ENCODE data around the gene PRR13.
"Not testable (repeated sequence)": the region's sequence is repeated elsewhere in the genome, so short reads cannot be mapped to it uniquely, and the experiment has no call there.

The PRR13 gene

DNA sequence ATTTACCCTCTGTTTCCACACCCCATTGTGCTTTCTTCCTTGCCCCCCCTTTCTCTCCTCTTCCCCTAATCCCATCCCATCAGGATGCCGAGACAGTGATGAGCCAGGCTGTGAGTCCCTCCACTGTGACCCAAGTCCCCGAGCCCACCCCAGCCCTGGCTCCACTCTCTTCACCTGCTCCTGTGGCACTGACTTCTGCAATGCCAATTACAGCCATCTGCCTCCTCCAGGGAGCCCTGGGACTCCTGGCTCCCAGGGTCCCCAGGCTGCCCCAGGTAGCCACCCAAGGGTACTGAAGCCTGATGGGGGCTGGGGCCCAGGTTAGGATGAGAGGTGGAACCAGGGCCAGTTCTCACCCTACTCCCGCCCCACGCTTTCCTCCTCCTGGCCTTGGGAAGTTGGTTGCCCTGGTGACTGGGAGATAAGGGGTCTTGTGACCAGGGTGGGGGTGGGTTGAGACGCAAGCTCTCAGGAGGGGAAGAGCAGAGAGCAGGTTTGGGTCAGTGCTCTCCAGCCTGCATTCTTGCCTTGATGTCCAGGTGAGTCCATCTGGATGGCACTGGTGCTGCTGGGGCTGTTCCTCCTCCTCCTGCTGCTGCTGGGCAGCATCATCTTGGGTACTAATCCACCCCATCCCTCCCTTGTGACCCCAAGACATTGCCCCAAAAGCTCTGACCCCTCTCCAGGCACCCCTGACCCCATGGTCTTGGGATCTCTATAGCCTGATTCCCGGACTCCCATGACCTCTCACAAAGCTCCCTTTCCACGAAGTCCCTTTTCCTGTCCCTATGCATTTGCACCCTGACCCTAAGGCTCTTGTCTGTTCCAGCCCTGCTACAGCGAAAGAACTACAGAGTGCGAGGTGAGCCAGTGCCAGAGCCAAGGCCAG, 16.7 kb upstream of the PRR13 start:
- Mint-ChIP-seq H3K9me3 (ENCODE audit: low read depth) (no peaks in the 10 kb centered on the region), H3K4me1 (ENCODE audit: low read depth) (peaks cover 18% of the 10 kb centered on the region), H3K4me3 (no peak overlapping the region), H3K36me3 (no peaks in the 10 kb centered on the region), H3K27me3 (no peaks in the 10 kb centered on the region), H3K27ac (no peak overlapping the region)

DNA sequence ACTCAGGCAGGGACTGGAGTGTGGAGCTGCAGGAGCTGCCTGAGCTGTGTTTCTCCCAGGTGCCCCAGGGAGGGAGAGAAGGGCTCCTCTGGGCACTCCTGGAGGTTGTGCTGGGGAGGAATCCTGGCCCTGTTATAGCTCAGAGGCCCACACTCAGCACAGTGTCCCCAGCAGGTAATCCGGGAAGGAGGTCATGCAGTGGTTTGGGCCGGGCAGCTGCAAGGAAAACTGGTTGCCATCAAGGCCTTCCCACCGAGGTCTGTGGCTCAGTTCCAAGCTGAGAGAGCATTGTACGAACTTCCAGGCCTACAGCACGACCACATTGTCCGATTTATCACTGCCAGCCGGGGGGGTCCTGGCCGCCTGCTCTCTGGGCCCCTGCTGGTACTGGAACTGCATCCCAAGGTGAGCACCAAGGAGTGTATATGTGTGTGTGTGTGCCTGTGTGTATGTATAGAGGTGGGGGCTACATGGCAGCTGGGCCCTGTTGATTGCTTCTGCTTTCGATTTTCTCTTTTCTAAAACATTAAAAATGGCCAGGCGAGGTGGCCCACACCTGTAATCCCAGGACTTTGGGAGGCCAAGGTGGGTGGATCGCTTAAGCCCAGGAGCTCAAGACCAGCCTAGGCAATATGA, 15.9 kb upstream of the PRR13 start:
- Mint-ChIP-seq H3K9me3 (ENCODE audit: low read depth) (no peaks in the 10 kb centered on the region), H3K27me3 (no peaks in the 10 kb centered on the region), H3K36me3 (no peaks in the 10 kb centered on the region), H3K4me1 (ENCODE audit: low read depth) (peaks cover 17% of the 10 kb centered on the region), H3K4me3 (no peak overlapping the region), H3K27ac (no peak overlapping the region)

DNA sequence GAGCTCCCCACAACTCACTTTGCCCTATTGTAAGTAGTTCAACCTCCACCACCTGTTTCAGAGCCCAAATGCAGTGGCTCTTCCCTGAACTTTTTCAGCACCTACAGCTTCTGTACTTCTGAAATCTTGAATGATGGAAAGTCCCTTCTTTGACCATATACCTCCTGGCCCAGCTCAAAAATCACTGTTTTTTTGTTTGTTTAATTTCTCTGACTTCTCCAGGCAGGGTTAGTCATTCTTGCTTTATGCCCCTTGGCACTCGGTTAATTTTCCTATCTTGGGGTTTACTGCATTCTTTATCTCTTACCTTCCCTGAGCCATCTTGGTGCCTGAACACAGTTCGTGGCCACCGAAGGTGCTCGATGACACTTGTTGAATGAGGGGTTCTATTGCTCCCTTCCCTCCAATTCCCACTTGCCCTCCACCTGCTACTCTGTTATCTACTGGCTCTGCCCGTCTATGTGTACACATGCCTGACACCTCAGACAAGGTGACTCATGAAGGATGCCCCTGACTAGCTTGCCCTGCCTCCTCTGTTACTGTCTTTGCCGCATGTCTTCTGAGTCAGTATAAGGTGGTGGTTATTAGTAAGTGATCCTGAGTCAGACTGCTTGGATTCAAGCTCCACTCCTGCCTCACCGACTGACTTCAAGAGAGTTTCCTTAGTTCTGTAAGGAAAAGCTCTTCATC, 13.5 kb upstream of the PRR13 start:
- Mint-ChIP-seq H3K27ac (peak overlapping the region; percentile 78), H3K27me3 (no peaks in the 10 kb centered on the region)

DNA sequence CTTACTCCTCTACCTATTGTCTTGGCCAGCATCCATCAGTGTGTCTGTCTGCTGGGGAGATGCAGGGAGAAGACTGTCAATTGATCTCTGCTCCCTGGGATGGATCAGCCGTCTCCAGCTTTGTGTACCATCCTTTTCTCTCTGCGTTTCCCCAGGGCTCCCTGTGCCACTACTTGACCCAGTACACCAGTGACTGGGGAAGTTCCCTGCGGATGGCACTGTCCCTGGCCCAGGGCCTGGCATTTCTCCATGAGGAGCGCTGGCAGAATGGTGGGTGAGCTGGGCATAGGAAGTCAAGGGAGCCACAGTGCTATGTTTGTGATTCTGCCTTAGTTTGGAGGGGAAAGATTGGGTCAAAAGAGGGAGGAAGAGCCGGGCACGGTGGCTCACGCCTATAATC, 12.8 kb upstream of the PRR13 start:
- no peaks in the 10 kb centered on the region for H3K9me3 Mint-ChIP-seq (ENCODE audit: low read depth)
- peaks cover 8% of the 10 kb centered on the region for H3K4me1 Mint-ChIP-seq (ENCODE audit: low read depth)
- H3K36me3 Mint-ChIP-seq = no peaks in the 10 kb centered on the region
- no peak overlapping the region for H3K4me3 Mint-ChIP-seq
- no peak overlapping the region for H3K27ac Mint-ChIP-seq
- H3K27me3 Mint-ChIP-seq = no peaks in the 10 kb centered on the region

More for the DNA sequence above, 13.5 kb upstream of the PRR13 start:
- H3K4me3 Mint-ChIP-seq = no peak overlapping the region
- peaks cover 8% of the 10 kb centered on the region for H3K4me1 Mint-ChIP-seq (ENCODE audit: low read depth)
- no peaks in the 10 kb centered on the region for H3K9me3 Mint-ChIP-seq (ENCODE audit: low read depth)
- H3K36me3 Mint-ChIP-seq = no peaks in the 10 kb centered on the region

DNA sequence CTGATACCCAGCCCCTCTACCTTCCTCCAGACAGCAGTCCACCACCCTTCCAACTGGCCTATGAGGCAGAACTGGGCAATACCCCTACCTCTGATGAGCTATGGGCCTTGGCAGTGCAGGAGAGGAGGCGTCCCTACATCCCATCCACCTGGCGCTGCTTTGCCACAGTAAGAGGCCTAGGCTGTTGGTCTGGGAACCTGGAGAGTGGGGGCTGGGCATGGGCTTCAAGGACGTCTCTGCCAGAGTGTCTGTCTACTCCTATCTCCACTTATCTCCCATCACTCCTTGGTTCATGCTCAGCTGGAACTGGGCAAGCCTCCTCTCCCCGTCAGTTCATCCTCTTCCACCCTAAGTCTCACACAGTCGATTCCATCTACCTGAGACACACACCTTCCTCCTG, 11.4 kb upstream of the PRR13 start:
- Mint-ChIP-seq H3K27me3 (no peaks in the 10 kb centered on the region), H3K36me3 (no peaks in the 10 kb centered on the region), H3K4me1 (ENCODE audit: low read depth) (peaks cover 8% of the 10 kb centered on the region), H3K4me3 (no peak overlapping the region), H3K9me3 (ENCODE audit: low read depth) (no peaks in the 10 kb centered on the region), H3K27ac (no peak overlapping the region)

DNA sequence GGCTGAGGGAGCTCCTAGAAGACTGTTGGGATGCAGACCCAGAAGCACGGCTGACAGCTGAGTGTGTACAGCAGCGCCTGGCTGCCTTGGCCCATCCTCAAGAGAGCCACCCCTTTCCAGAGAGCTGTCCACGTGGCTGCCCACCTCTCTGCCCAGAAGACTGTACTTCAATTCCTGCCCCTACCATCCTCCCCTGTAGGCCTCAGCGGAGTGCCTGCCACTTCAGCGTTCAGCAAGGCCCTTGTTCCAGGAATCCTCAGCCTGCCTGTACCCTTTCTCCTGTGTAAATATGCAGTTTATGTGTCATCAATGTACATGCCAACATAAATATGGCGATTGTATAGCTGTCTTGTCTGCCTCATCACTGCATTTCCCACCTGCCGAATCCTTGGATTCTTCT, 10.3 kb upstream of the PRR13 start:
- no peaks in the 10 kb centered on the region for H3K9me3 Mint-ChIP-seq (ENCODE audit: low read depth)
- no peak overlapping the region for H3K27ac Mint-ChIP-seq
- no peaks in the 10 kb centered on the region for H3K27me3 Mint-ChIP-seq
- H3K36me3 Mint-ChIP-seq = no peaks in the 10 kb centered on the region
- peaks cover 8% of the 10 kb centered on the region for H3K4me1 Mint-ChIP-seq (ENCODE audit: low read depth)
- no peak overlapping the region for H3K4me3 Mint-ChIP-seq

DNA sequence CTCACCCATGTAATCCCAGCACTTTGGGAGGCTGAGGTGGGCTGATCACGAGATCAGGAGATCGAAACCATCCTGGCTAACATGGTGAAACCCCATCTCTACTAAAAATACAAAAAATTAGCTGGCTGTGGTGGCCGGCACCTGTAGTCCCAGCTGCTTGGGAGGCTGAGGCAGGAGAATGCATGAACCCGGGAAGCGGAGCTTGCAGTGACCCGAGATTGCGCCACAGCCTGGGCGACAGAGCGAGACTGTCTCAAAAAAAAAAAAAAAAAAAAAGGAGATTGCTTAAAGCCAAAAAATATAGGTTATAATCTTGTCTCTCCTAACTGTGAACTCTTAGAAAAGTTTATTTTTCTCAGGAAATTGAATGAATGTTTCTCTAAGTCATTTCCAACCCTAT, 6.2 kb upstream of the PRR13 start:
- H3K27me3 Mint-ChIP-seq; H3K4me1 Mint-ChIP-seq (ENCODE audit: low read depth); H3K27ac Mint-ChIP-seq; H3K4me3 Mint-ChIP-seq; H3K9me3 Mint-ChIP-seq (ENCODE audit: low read depth); H3K36me3 Mint-ChIP-seq: not testable (repeated sequence)

DNA sequence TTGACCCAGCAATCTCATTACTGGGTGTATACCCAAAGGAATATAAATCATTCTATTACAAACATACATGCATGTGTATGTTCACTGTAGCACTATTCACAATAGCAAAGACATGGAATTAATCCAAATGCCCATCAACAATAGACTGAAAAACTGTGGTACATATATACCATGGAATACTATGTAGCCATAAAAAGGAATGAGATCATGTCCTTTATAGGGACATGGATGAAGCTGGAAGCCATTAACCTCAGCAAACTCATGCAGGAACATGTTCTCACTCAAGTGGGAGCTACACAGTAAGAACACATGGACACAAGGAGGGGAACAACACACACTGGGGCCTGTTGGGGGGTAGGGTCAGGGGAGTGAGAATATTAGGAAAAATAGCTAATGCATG, 2.0 kb upstream of the PRR13 start:
- not testable (repeated sequence) for H3K36me3 Mint-ChIP-seq; H3K27me3 Mint-ChIP-seq; H3K27ac Mint-ChIP-seq; H3K9me3 Mint-ChIP-seq (ENCODE audit: low read depth)
- Mint-ChIP-seq H3K4me1 (ENCODE audit: low read depth) (peaks cover 23% of the 10 kb centered on the region), H3K4me3 (peak overlapping the region; percentile 13)

DNA sequence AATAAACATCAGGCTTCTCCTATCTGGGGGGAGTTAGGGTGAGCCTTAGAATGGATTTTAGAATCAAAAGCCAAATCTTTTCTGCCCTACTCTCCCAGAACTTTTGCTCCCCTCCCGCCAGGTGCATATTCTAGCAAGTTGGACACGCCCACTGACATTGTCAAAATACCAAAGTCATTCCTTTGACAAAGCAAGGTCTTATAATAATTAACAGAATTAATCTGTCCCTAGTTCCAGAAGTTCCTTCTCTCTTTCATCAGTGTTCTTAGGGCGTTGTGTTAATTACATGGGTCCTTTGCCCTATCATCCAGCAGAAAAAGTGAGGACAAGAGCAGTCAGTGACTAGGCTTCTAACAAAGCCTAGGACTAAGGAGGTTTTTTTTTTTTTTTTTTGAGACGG, 2.4 kb downstream of the PRR13 start:
- H3K9me3 Mint-ChIP-seq (ENCODE audit: low read depth) = no peaks in the 10 kb centered on the region
- peaks cover 44% of the 10 kb centered on the region for H3K4me1 Mint-ChIP-seq (ENCODE audit: low read depth)
- peak overlapping the region; percentile 66 for H3K4me3 Mint-ChIP-seq
- peak overlapping the region; percentile 77 for H3K27ac Mint-ChIP-seq
- peaks cover 4% of the 10 kb centered on the region for H3K36me3 Mint-ChIP-seq
- H3K27me3 Mint-ChIP-seq = no peaks in the 10 kb centered on the region

DNA sequence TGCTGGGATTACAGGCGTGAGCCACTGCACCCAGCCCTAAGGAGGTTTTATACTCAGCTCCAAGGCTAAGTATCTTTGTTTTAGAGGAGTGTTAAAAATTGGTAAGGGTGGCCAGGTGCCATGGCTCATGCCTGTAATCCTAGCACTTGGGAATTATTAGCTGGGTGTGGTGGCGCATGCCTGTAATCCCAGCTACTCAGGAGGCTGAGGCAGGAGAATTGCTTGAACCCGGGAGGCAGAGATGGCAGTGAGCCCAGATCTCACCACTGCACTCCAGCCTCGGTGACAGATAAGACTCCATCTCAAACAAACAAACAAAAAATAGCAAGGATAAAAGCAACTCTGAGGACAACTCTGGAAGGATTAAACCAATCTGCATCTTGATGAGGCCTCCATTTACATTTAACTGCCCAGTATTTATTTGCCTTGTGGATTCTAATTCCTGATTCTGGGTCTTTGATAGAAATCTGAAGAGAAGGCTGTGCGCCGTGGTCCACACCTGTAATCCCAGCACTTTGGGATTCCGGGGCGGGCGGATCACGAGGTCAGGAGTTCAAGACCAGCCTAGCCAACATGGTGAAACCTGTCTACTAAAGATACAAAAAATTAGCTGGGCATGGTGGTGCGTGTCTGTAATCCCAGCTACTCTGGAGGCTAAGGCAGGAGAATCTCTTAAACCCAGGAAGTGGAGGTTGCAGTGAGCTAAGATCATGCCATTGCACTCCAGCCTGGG, 3.2 kb downstream of the PRR13 start:
- not testable (repeated sequence) for H3K27me3 Mint-ChIP-seq; H3K9me3 Mint-ChIP-seq (ENCODE audit: low read depth); H3K36me3 Mint-ChIP-seq
- H3K4me1 Mint-ChIP-seq (ENCODE audit: low read depth) = peaks cover 41% of the 10 kb centered on the region
- peak overlapping the region; percentile 62 for H3K4me3 Mint-ChIP-seq
- peak overlapping the region; percentile 77 for H3K27ac Mint-ChIP-seq

DNA sequence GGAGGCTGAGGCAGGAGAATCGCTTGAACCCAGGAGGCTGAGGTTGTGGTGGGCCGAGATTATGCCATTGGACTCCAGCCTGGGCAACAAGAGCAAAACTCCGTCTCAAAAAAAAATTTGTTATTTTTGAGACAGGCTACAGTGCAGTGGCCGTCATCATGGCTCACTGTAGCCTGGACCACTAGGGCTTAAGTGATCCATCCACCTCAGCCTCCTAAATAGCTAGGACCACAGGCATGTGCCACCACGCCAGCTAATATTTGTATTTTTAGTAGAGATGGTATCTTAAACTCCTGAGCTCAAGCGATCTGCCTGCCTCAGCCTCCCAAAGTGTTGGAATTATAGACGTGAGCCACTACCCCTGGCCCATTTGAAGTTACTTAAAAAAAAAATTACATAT, 9.4 kb downstream of the PRR13 start:
- H3K36me3 Mint-ChIP-seq = peaks cover 7% of the 10 kb centered on the region
- H3K4me3 Mint-ChIP-seq = no peak overlapping the region
- H3K4me1 Mint-ChIP-seq (ENCODE audit: low read depth) = peaks cover 39% of the 10 kb centered on the region
- no peaks in the 10 kb centered on the region for H3K9me3 Mint-ChIP-seq (ENCODE audit: low read depth)
- peak overlapping the region; percentile 22 for H3K27ac Mint-ChIP-seq
- H3K27me3 Mint-ChIP-seq = no peaks in the 10 kb centered on the region

DNA sequence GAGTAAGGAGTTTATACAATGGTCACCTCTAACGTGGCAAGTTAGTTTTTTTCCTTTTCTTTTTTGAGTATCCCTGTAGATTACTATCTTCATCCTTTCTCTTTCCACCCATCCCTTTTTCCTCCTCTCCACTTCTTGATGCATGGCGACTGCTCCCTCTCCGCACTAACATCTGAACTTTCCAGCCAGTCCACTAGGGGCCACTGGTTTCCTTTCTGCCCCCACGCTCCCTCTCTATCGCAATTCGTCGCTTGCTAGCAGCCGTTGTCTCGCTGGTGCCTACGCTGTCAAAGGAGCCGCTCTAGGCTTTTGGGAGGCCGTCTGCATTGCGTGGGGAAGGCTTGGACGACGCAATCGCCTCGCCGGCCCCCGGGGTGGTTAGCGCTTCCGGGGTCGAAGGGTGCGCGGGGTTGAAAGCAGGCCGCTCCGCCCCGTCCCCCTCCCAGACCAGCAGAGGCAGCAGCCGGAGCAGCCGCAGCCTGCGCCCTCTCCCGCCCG, 10.2 kb downstream of the PRR13 start, which contains the start of gene PCBP2:
Gene PCBP2 (plus strand): TSS at position 442 of the 498 bp plus-strand sequence. CDS start 2,699 bp downstream, outside the sequence.
- H3K4me3 Mint-ChIP-seq = peak within 1 kb of the TSS; percentile 98
- H3K4me1 Mint-ChIP-seq (ENCODE audit: low read depth) = peaks cover 35% of the 10 kb centered on the region
- H3K36me3 Mint-ChIP-seq = peaks cover 7% of the 10 kb centered on the region
- no peaks in the 10 kb centered on the region for H3K27me3 Mint-ChIP-seq
- H3K27ac Mint-ChIP-seq = peak within 1 kb of the TSS; percentile 99
- H3K9me3 Mint-ChIP-seq (ENCODE audit: low read depth) = no peaks in the 10 kb centered on the region

DNA sequence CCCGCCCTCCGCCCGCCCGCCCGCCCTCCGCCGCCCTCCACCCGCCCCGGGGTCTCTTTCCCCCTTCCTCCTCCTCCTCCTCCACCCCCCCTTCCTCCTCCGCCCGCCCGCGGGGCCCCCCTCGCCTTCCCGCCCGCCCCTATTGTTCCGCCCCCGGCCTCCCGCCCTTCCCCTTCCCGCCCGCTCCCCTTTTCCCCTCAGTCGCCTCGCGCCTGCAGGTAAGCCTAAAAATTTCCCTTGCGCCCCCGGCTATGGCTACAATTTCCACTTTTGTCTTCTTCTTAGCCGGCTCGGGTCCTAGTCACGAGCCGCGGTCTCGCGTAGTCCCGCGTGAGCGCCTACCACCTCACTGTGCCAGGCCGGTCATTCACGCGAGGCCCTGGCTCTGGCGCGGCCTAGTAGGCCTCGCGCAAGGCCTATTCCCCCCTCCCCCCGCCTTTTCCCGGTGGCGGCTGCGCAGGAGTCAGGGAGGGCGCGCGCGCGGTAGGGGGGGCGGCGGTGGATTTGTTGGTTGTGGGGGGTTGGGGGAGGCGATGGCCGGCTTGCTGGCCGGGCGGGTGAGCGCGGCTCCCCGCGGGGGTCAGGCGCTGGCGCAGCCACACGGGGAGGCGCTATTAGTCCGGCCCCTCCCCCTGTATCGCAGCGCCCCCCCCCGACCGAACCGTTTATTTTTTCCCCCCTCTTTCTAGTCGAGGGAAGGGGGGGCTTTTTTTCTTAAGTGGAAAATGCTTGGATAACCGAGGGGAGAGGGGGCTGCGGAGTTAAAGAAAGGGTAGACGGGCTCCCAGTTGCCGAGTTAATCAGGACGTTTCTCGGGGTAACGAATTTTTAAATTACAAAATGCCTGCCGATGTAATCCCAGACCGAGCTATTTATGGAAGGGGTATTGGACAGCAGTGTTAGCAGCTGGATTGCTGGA, 10.9 kb downstream of the PRR13 start:
- Mint-ChIP-seq H3K27me3 (no peaks in the 10 kb centered on the region), H3K27ac (peak overlapping the region; percentile 99), H3K36me3 (peaks cover 7% of the 10 kb centered on the region), H3K9me3 (ENCODE audit: low read depth) (no peaks in the 10 kb centered on the region), H3K4me3 (peak overlapping the region; percentile 98), H3K4me1 (ENCODE audit: low read depth) (peaks cover 39% of the 10 kb centered on the region)

All from activated naive CD8-positive, alpha-beta T cell (primary cell).